GM12878 (cell line): Measurements from ENCODE around the gene MAN2A1. TPM values are rescaled to one million over a fixed set of nuclear protein-coding genes. Genes with fewer than 3 reads are reported as not detected.
A peak's percentile ranks its signal among the peaks of the same experiment; 100 is the strongest.

Experiments
- ATAC-seq: fragments of 200-7000 bp; cut with Tn5 transposase; 3 replicates; pipeline ENCODE4 v1.9.1; 2020; ENCODE audit warnings: mild to moderate bottlenecking, moderate library complexity
- BruUV-seq: library from RNA; stranded (reverse); fragments of 400-500 nt; replicated peaks from 2 replicates; lab custom pipeline; 2021; lab: Mats Ljungman, UMichigan
- CTCF ChIA-PET: fragments of 300-600 bp; sonication (Branson Sonifier 250); formaldehyde crosslinking; extraction: SDS; loops from one replicate; lab custom pipeline; 2021; ENCODE audit warnings: inconsistent platforms; lab: Yijun Ruan, JAX
- POLR2A ChIA-PET: fragments of 350-600 bp; formaldehyde crosslinking; extraction: SDS; loops from one replicate; lab custom pipeline; 2021; ENCODE audit warnings: inconsistent platforms; lab: Charles Lee
- RAD21 ChIA-PET: fragments of 300-600 bp; sonication (Branson Sonifier 250); formaldehyde crosslinking; loops from one replicate; lab custom pipeline; 2023; ENCODE audit warnings: antibody characterized with exemption; ENCODE audit not compliant: unreplicated experiment; lab: Charles Lee
- SMC1A ChIA-PET: fragments of 300-600 bp; sonication (Branson Sonifier 250); formaldehyde crosslinking; loops from one replicate; lab custom pipeline; 2023; ENCODE audit not compliant: unreplicated experiment, uncharacterized antibody; lab: Charles Lee
- DNase-seq: peaks from one replicate; pipeline ENCODE4 v3.0.0-alpha.2; 2011; ENCODE audit warnings: low read depth, low spot score
- FAIRE-seq: peaks from 3 replicates; lab custom pipeline; 2011; peaks lifted over from hg19 to GRCh38; lab: Jason Lieb, UNC
- H2AFZ ChIP-seq: 2 replicates; pipeline ENCODE4 v1.6.0; 2011; ENCODE audit warnings: low read depth, low read length, control low read depth; ENCODE audit not compliant: control insufficient read depth
- H3K27ac ChIP-seq: 2 replicates; pipeline ENCODE4 v1.5.1; 2011; ENCODE audit warnings: control low read depth; ENCODE audit not compliant: control insufficient read depth, insufficient read depth
- H3K27me3 ChIP-seq, 2 experiments: replicated peaks in 1 of 2; 2 replicates each; pipeline versions ENCODE4 v1.6.0 to v1.6.1; 2011; ENCODE audit warnings: low read length in 1 of 2; ENCODE audit not compliant: control insufficient read depth in 2 of 2, insufficient read depth in 2 of 2
- H3K36me3 ChIP-seq, 2 experiments: 2 replicates each; pipeline ENCODE4 v1.5.1; 2011; ENCODE audit warnings: low read length in 1 of 2; ENCODE audit not compliant: control insufficient read depth in 2 of 2, insufficient read depth in 2 of 2
- H3K4me1 ChIP-seq: 2 replicates; pipeline ENCODE4 v1.6.1; 2011; ENCODE audit warnings: mild to moderate bottlenecking, low read length, moderate library complexity, mixed read lengths; ENCODE audit not compliant: control insufficient read depth, insufficient read depth
- H3K4me2 ChIP-seq: 2 replicates; pipeline ENCODE4 v1.6.0; 2011; ENCODE audit warnings: control low read depth; ENCODE audit not compliant: control insufficient read depth, insufficient read depth
- H3K4me3 ChIP-seq: fragments of 200-600 bp; sonication (generic); 2 replicates; pipeline ENCODE4 v1.5.1; 2016
- H3K79me2 ChIP-seq: 2 replicates; pipeline ENCODE4 v1.6.0; 2011; ENCODE audit warnings: low read length; ENCODE audit not compliant: control insufficient read depth, insufficient read depth
- H3K9ac ChIP-seq: 2 replicates; pipeline ENCODE4 v1.8.0; 2011; ENCODE audit warnings: low read length, control low read depth, mixed read lengths; ENCODE audit not compliant: control insufficient read depth, insufficient read depth
- H3K9me3 ChIP-seq: replicated peaks from 3 replicates; pipeline ENCODE4 v1.5.1; 2011; ENCODE audit warnings: mild to moderate bottlenecking, low read length; ENCODE audit not compliant: control insufficient read depth, insufficient read depth
- H4K20me1 ChIP-seq: 2 replicates; pipeline ENCODE4 v1.6.0; 2011; ENCODE audit not compliant: control insufficient read depth, insufficient read depth
- BHLHE40 ChIP-seq, 2 experiments: fragments of 450-650 bp in 1 of 2; IDR thresholded peaks; 2 replicates each; pipeline ENCODE4 v1.6.1; 2011 to 2017; ENCODE audit warnings: low read depth in 2 of 2, borderline replicate concordance in 1 of 2, improper control_type of control experiment in 1 of 2, low read length in 1 of 2, mild to moderate bottlenecking in 1 of 2
- DPF2 ChIP-seq: fragments of 450-650 bp; IDR thresholded peaks from 2 replicates; pipeline ENCODE4 v1.6.1; 2017; ENCODE audit warnings: mild to moderate bottlenecking
- IRF5 ChIP-seq: fragments of 450-650 bp; IDR thresholded peaks from 2 replicates; pipeline ENCODE4 v1.6.1; 2017; ENCODE audit warnings: borderline replicate concordance
- PAX5 ChIP-seq: IDR thresholded peaks from 2 replicates; pipeline ENCODE4 v1.6.1; 2011; ENCODE audit warnings: low read depth, low read length, borderline replicate concordance
- PRDM15 ChIP-seq: fragments of 450-650 bp; formaldehyde crosslinking; IDR thresholded peaks from 2 replicates; pipeline ENCODE4 v1.4.0; 2020; ENCODE audit warnings: mild to moderate bottlenecking, moderate library complexity
- RAD51 ChIP-seq: fragments of 450-650 bp; IDR thresholded peaks from 2 replicates; pipeline ENCODE4 v1.6.1; 2016; ENCODE audit warnings: moderate library complexity, mild to moderate bottlenecking, inconsistent platforms
- RUNX3 ChIP-seq: IDR thresholded peaks from 2 replicates; pipeline ENCODE4 v1.6.1; 2012; ENCODE audit warnings: low read length, inconsistent platforms
- SUZ12 ChIP-seq: fragments of 200-600 bp; sonication (generic); IDR thresholded peaks from one replicate; pipeline ENCODE4 v1.6.1; 2018; ENCODE audit warnings: antibody characterized with exemption, mild to moderate bottlenecking; ENCODE audit not compliant: unreplicated experiment
- TARDBP ChIP-seq: IDR thresholded peaks from 2 replicates; pipeline ENCODE4 v1.6.1; 2016; ENCODE audit warnings: borderline replicate concordance
- USF1 ChIP-seq: IDR thresholded peaks from 2 replicates; pipeline ENCODE4 v1.6.1; 2011; ENCODE audit warnings: borderline replicate concordance, low read depth, mild to moderate bottlenecking, moderate library complexity, mixed read lengths, low read length; ENCODE audit not compliant: insufficient read depth; ENCODE audit errors: extremely low read length
- YY1 ChIP-seq: IDR thresholded peaks from 2 replicates; pipeline ENCODE4 v1.6.1; 2011; ENCODE audit warnings: low read depth, mild to moderate bottlenecking, low read length
- ZZZ3 ChIP-seq: IDR thresholded peaks from 2 replicates; pipeline ENCODE4 v1.6.1; 2011; ENCODE audit warnings: low read depth; ENCODE audit not compliant: control insufficient read depth, insufficient read length
- WGBS: methylation state at CpG from one replicate; pipeline ENCODE4 v1.1.6; 2016; ENCODE audit warnings: low lambda C conversion rate; ENCODE audit not compliant: insufficient replicate concordance, insufficient coverage; ENCODE audit errors: missing lambda C conversion rate; 5-methylcytosine and 5-hydroxymethylcytosine counted together
- in situ Hi-C: fragments of 300-500 bp; cut with MboI; formaldehyde crosslinking; loops from 9 replicates; pipeline ENCODE4 v1.14.3; 2018; ENCODE audit warnings: mixed read lengths
- intact Hi-C: fragments of 100-400 bp; cut with micrococcal nuclease; formaldehyde crosslinking; loops from one replicate; pipeline ENCODE4 v1.14.2; 2022; ENCODE audit not compliant: unreplicated experiment
- polyA plus RNA-seq, 11 experiments: library from polyadenylated mRNA; depleted of rRNA in 4 of 11; unstranded in 6 of 11; stranded (reverse) in 5 of 11; fragments of >200 nt; fragmentation: Nextera tagmentation in 4 of 11; fragmentation: Illumina TruSeq in 1 of 11; extraction: Ambion mirVana in 4 of 11; extraction: Trizol in 1 of 11; gene quantifications; 1 replicate in 1 of 11; 2 replicates in 10 of 11; pipeline versions ENCODE4 v1.2.1 to v1.2.3, GENCODE V29; 2011 to 2016; ENCODE audit warnings: inconsistent platforms in 2 of 11, missing spikeins in 2 of 11, low read depth in 1 of 11
- total RNA-seq, 4 experiments: library from RNA; depleted of rRNA in 3 of 4; stranded (reverse); fragments of >200 nt in 3 of 4; fragmentation: Illumina TruSeq in 1 of 4; extraction: Trizol in 1 of 4; gene quantifications; 2 replicates each; pipeline versions ENCODE4 v1.2.1 to v1.2.3, GENCODE V29; 2013 to 2021

Gene MAN2A1
- total and polyA plus RNA-seq, 10 of the 15 experiments (the other 5 are each of a cell fraction or from before 2014, with no cell fraction given), result 4.2 to 27.9 (median 10.5) TPM

- no peaks in the 10 kb centered on the region for H3K79me2 ChIP-seq
- H3K27ac ChIP-seq, result no peak overlapping the region
- TF ChIP-seq RUNX3 (peak; percentile 53), TARDBP (no peak), DPF2 (no peak), PAX5 (peak; percentile 91), ZZZ3 (no peak), IRF5 (no peak), PRDM15 (CRISPR knock-in tag) (no peak), USF1 (peak; percentile 35), RAD51 (peak; percentile 38; the same call in 1 of the 2 replicates), SUZ12 (no peak), YY1 (0 out of 2 replicates have a peak, but pooled peaks have one; percentile 34), BHLHE40 (IDR thresholded peaks at IDR 0.05; ENCODE audit: borderline replicate concordance in 1 of 2, low read depth in 2 of 2, low read length in 1 of 2) (peak; percentile 11 to 70; a peak in 1 of 4 replicates)
- no peaks in the 10 kb centered on the region for H3K27me3 ChIP-seq
- H3K4me3 ChIP-seq, result no peak overlapping the region; the same call in 1 of the 2 replicates
- peaks cover 11% of the 10 kb centered on the region for H3K4me1 ChIP-seq
- intact Hi-C loops, result loop anchor here (5.0 kb wide), 1 partner anchor 48 kb away; no protein-coding TSS in a partner anchor
- POLR2A ChIA-PET, result interaction anchor here (0.9 kb wide), 1 partner anchor 48 kb away, joined by 3 read pairs; no protein-coding TSS in a partner anchor
- 55% methylated on average over 4 of the region's 4 CpGs for WGBS
- no peak overlapping the region for H2AFZ ChIP-seq
- DNase-seq (peak; percentile 32), FAIRE-seq (no peak), ATAC-seq (peak; percentile 97)
- CTCF ChIA-PET, result interaction anchor here (0.6 to 1.5 kb wide), 4 partner anchors 22 to 79 kb away, joined by 3 to 6 read pairs (median 3); no protein-coding TSS in a partner anchor
- no TSS peak for BruUV-seq
- peaks cover 0 to 2% of the 10 kb centered on the region in 2 experiments; a peak in 1 of 4 replicates for H3K36me3 ChIP-seq
- RAD21 ChIA-PET, result interaction anchor here (1.0 to 1.3 kb wide), 2 partner anchors 44 to 49 kb away, joined by 4 read pairs; no protein-coding TSS in a partner anchor
- no peak overlapping the region for H3K9ac ChIP-seq
- no peaks in the 10 kb centered on the region for H3K9me3 ChIP-seq
- in situ Hi-C loops, result no loop called here
- peak overlapping the region; percentile 11 for H3K4me2 ChIP-seq
- SMC1A ChIA-PET, result interaction anchor here (0.7 to 1.7 kb wide), 7 partner anchors 10 to 972 kb away, joined by 3 to 6 read pairs (median 3); no protein-coding TSS in a partner anchor
- no peaks in the 10 kb centered on the region for H4K20me1 ChIP-seq
Observed at GRCh38 chr5:109739741-109740728, 50.3 kb downstream of the MAN2A1 start.
